Activated CD4-positive, alpha-beta T cell treated with anti-CD3 and anti-CD28 coated beads, Interleukin-2, amount 10 ng/mL, durations not matched to agents 24 days and 14 days (primary cell): ENCODE measurements around the gene VPS52. TPM values are rescaled to one million over a fixed set of nuclear protein-coding genes. Genes with fewer than 3 reads are reported as not detected.
"Not testable (repeated sequence)": the region's sequence is repeated elsewhere in the genome, so short reads cannot be mapped to it uniquely, and the experiment has no call there.

Experiments
- DNase-seq: peaks from one replicate; pipeline ENCODE4 v3.0.0; 2022
- H3K27ac Mint-ChIP-seq: one replicate; pipeline ENCODE4 v1.8.0; 2022; ENCODE audit warnings: mild to moderate bottlenecking, mixed read lengths
- H3K27me3 Mint-ChIP-seq: one replicate; pipeline ENCODE4 v1.8.0; 2022; ENCODE audit warnings: mixed read lengths
- H3K36me3 Mint-ChIP-seq: one replicate; pipeline ENCODE4 v1.8.0; 2022; ENCODE audit warnings: low read depth, mild to moderate bottlenecking, mixed read lengths
- H3K4me1 Mint-ChIP-seq: one replicate; pipeline ENCODE4 v1.8.0; 2021; ENCODE audit warnings: mixed read lengths
- H3K4me3 Mint-ChIP-seq: one replicate; pipeline ENCODE4 v1.8.0; 2022; ENCODE audit warnings: mild to moderate bottlenecking, moderate library complexity, mixed read lengths
- H3K9me3 Mint-ChIP-seq: one replicate; pipeline ENCODE4 v1.8.0; 2021; ENCODE audit warnings: mixed read lengths
- intact Hi-C: fragments of 100-400 bp; cut with micrococcal nuclease; formaldehyde crosslinking; loops from one replicate; pipeline ENCODE4 v1.15.1; 2023
- total RNA-seq: library from RNA; stranded (reverse); gene quantifications from 2 replicates; pipeline ENCODE4 v1.2.3, GENCODE V29; 2022

VPS52 gene
- total RNA-seq, 1 donor from 2014 or later: 64.9 TPM

DNA sequence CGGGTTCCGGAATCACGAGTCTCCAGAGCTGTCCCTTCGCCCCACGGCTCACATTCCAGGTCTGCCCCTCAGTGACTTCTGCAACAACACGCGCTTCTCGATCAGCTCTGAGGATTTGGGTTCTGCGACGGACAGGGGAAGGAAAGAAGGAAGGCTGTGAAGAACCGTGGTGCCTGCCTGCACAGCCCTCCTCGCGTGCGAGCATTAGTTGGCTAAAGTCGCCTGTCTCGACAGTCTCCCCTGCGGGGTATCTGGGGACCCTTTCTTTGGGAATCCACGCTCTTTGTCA is 23.1 kb downstream of the VPS52 start:
- H3K27ac Mint-ChIP-seq: peak overlapping the region; percentile 94

GRCh38 chr6:33247977-33248642 is 23.6 kb downstream of the VPS52 start:
- intact Hi-C loops: loop anchor here (1.0 to 2.0 kb wide), 5 partner anchors 40 to 233 kb away; partner anchors contain the start of gene RING1
- Mint-ChIP-seq H3K36me3 (peaks cover 31% of the 10 kb centered on the region), H3K27me3 (peaks cover 10% of the 10 kb centered on the region), H3K27ac (peak overlapping the region; percentile 94), H3K4me3 (peak overlapping the region; percentile 91), H3K9me3 (no peaks in the 10 kb centered on the region), H3K4me1 (peaks cover 34% of the 10 kb centered on the region)
- peak; percentile 98 for DNase-seq

More for the DNA sequence above, 23.1 kb downstream of the VPS52 start:
- DNase-seq: no peak
- Mint-ChIP-seq H3K36me3 (peaks cover 31% of the 10 kb centered on the region), H3K4me3 (peak overlapping the region; percentile 91), H3K27me3 (peaks cover 6% of the 10 kb centered on the region), H3K9me3 (no peaks in the 10 kb centered on the region), H3K4me1 (peaks cover 34% of the 10 kb centered on the region)
- intact Hi-C loops: loop anchor here (1.0 to 2.0 kb wide), 5 partner anchors 40 to 234 kb away; partner anchors contain the start of gene RING1

DNA sequence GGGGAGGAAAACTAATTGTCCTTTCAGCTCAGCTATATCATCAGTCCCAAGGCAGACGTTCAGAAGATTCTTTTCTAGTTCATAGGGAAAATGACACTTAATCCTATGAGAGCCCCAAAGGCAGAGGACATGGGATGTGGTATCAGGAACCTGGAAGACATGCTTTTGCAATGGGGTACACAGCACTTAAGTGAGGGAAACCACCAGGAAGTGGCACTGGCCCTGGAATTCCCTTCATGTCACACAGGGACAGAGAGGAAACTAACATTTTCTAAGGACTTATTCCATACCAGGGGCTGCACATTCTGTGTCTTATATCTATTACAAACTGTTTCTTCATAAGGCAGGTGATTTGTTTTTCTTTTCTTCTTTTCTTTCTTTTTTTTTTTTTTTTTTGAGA is 28.2 kb downstream of the VPS52 start:
- H3K36me3 Mint-ChIP-seq: no peaks in the 10 kb centered on the region
- intact Hi-C loops: no loop called here
- peaks cover 12% of the 10 kb centered on the region for H3K4me1 Mint-ChIP-seq
- no peak for DNase-seq
- H3K4me3 Mint-ChIP-seq: no peak overlapping the region
- H3K9me3 Mint-ChIP-seq: no peaks in the 10 kb centered on the region
- no peak overlapping the region for H3K27ac Mint-ChIP-seq
- H3K27me3 Mint-ChIP-seq: peaks cover 21% of the 10 kb centered on the region

GRCh38 chr6:33241968-33242367 is 29.7 kb downstream of the VPS52 start:
- Mint-ChIP-seq H3K27me3 (peaks cover 21% of the 10 kb centered on the region), H3K9me3 (no peaks in the 10 kb centered on the region), H3K27ac (peak overlapping the region; percentile 21), H3K36me3 (no peaks in the 10 kb centered on the region), H3K4me1 (peaks cover 8% of the 10 kb centered on the region), H3K4me3 (peak overlapping the region; percentile 38)
- DNase-seq: no peak
- intact Hi-C loops: no loop called here

DNA sequence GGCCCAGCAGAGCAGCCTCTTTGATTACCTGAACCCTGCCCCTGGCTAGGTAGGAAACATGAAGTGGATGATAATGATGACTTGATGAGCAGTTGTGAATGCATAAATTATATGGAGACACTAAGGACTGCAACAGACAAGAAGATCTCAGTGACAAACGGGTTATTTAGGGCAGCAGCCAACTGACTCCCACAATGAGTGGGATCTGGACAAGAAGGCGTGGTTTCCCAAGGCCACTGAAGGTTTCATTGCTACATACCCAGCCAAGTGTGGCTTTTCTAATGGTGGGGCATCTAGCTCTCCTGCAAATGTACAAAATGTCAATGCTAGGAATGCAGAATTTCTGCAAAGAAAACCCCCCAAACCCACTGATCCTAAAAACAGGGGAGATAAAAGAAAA is 33.9 kb downstream of the VPS52 start:
- H3K36me3 Mint-ChIP-seq: no peaks in the 10 kb centered on the region
- no peak for DNase-seq
- H3K4me3 Mint-ChIP-seq: no peak overlapping the region
- peaks cover 31% of the 10 kb centered on the region for H3K27me3 Mint-ChIP-seq
- H3K27ac Mint-ChIP-seq: no peak overlapping the region
- peaks cover 8% of the 10 kb centered on the region for H3K4me1 Mint-ChIP-seq
- no peaks in the 10 kb centered on the region for H3K9me3 Mint-ChIP-seq
- intact Hi-C loops: no loop called here

GRCh38 chr6:33236852-33237251 is 34.8 kb downstream of the VPS52 start:
- intact Hi-C loops: no loop called here
- H3K4me1 Mint-ChIP-seq: peaks cover 2% of the 10 kb centered on the region
- H3K9me3 Mint-ChIP-seq: no peaks in the 10 kb centered on the region
- H3K27me3 Mint-ChIP-seq: peaks cover 31% of the 10 kb centered on the region
- no peak for DNase-seq
- no peak overlapping the region for H3K4me3 Mint-ChIP-seq
- no peaks in the 10 kb centered on the region for H3K36me3 Mint-ChIP-seq
- H3K27ac Mint-ChIP-seq: no peak overlapping the region

DNA sequence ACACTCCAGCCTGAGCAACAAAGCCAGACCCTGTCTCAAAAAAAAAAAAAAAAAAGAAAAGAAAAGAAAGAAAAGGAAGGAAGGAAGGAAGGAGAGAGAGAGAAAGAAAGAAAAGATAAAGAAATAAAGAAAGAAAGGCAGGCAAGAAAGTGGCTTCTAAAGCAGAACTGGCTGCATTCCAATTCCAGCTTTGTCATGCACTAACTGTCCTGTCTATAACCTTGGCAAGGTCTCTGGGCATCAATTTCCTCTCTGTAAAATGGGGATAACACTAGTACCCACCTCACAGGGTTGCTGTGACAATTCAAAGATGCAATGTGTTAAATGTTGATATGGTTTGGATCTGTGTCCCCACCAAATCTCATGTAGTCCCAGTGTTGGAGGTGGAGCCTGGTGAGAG is 35.3 kb downstream of the VPS52 start:
- peaks cover 33% of the 10 kb centered on the region for H3K27me3 Mint-ChIP-seq
- H3K9me3 Mint-ChIP-seq: no peaks in the 10 kb centered on the region
- no peaks in the 10 kb centered on the region for H3K36me3 Mint-ChIP-seq
- no peak overlapping the region for H3K4me3 Mint-ChIP-seq
- no peak overlapping the region for H3K27ac Mint-ChIP-seq
- DNase-seq: no peak
- intact Hi-C loops: no loop called here
- no peaks in the 10 kb centered on the region for H3K4me1 Mint-ChIP-seq

GRCh38 chr6:33235221-33235634 is 36.4 kb downstream of the VPS52 start:
- Mint-ChIP-seq H3K36me3 (no peaks in the 10 kb centered on the region), H3K27ac (no peak overlapping the region), H3K4me3 (no peak overlapping the region), H3K4me1 (no peaks in the 10 kb centered on the region), H3K27me3 (peaks cover 36% of the 10 kb centered on the region), H3K9me3 (no peaks in the 10 kb centered on the region)
- intact Hi-C loops: no loop called here
- DNase-seq: no peak

DNA sequence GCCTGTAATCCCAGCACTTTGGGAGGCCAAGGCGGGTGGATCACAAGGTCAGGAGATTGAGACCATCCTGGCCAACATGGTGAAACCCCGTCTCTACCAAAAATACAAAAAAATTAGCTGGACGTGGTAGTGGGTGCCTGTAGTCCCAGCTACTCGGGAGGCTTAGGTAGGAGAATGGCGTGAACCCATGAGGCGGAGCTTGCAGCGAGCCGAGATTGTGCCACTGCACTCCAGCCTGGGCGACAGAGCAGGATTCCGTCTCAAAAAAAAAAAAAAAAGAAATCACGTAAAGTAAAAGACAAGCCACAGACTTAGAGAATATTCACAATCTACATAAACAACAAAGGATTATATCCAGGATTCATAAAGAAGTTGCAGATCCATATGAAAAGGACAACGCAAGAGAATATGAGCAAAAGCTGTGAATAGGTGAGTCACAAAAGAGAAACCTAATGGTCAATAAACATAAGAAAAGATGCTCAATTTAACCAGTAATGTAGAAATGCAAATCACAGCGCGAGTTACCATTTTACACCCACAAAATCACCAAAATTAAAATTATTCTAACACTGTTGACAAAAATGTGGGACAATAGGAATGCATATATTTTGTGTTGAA is 45.1 kb downstream of the VPS52 start:
- H3K4me1 Mint-ChIP-seq, H3K36me3 Mint-ChIP-seq, H3K27ac Mint-ChIP-seq, H3K4me3 Mint-ChIP-seq, H3K9me3 Mint-ChIP-seq, intact Hi-C loops, DNase-seq: not testable (repeated sequence)
- peaks cover 56% of the 10 kb centered on the region for H3K27me3 Mint-ChIP-seq

- no peaks in the 10 kb centered on the region for H3K9me3 Mint-ChIP-seq
- H3K27me3 Mint-ChIP-seq: peaks cover 55% of the 10 kb centered on the region
- H3K27ac Mint-ChIP-seq: no peak overlapping the region
Observed at GRCh38 chr6:33217681-33218080, 54.0 kb downstream of the VPS52 start.

DNA sequence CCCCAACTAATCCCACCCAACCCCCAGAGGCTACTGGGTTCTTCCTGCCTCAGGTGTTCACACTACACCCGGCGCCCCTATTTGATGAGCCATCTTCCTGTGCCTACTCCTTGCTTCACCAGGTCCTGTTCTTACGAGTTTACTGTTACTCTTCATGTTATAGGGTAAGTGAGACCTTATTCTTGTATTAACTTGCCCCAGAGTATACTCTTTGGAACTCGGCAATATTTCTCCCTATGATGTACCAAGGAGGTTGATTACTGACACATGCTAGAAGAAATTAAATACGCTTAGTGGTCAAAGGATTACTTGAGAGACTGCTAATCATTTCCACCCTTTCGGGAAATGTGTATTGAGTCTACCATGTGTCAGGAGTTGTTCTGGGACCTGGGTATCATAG is 54.4 kb downstream of the VPS52 start:
- H3K36me3 Mint-ChIP-seq: peaks cover 5% of the 10 kb centered on the region
- peaks cover 55% of the 10 kb centered on the region for H3K27me3 Mint-ChIP-seq
- no peak overlapping the region for H3K27ac Mint-ChIP-seq

More at GRCh38 chr6:33217681-33218080, 54.0 kb downstream of the VPS52 start:
- H3K4me1 Mint-ChIP-seq: peaks cover 17% of the 10 kb centered on the region
- peaks cover under 1% of the 10 kb centered on the region for H3K36me3 Mint-ChIP-seq
- DNase-seq: no peak
- no peak overlapping the region for H3K4me3 Mint-ChIP-seq
- intact Hi-C loops: no loop called here

DNA sequence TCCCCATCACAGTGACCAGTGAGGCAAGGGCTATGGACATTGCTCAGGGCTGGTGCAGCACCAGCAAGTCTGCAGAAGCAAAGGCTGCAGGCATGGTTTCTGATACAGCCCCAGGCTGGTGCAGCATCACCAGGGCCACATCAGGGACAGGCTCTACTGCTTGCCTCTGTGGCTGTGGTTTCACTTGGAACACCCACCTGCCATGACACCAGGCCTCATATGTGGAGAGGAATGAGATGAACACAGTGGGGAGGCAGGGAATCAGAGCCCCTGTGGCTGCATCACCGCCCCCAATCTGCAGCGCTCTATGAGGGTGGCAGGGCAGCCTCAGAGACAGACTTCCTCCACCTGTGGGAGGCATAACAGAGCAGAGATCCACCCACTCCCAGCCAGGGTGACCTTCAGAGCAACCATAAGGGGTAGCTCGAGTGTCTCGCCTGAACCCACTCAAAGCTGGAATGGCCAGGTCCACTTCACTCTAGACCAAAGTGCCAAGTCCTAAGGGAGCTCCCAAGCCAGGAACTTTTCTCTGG is 55.5 kb downstream of the VPS52 start:
- peaks cover 11% of the 10 kb centered on the region for H3K36me3 Mint-ChIP-seq
- peaks cover 50% of the 10 kb centered on the region for H3K27me3 Mint-ChIP-seq
- H3K4me3 Mint-ChIP-seq: no peak overlapping the region
- no peak overlapping the region for H3K27ac Mint-ChIP-seq
- peaks cover 19% of the 10 kb centered on the region for H3K4me1 Mint-ChIP-seq
- no peak for DNase-seq
- intact Hi-C loops: no loop called here
- no peaks in the 10 kb centered on the region for H3K9me3 Mint-ChIP-seq

More for the DNA sequence above, 54.4 kb downstream of the VPS52 start:
- no peak for DNase-seq
- Mint-ChIP-seq H3K9me3 (no peaks in the 10 kb centered on the region), H3K4me1 (peaks cover 19% of the 10 kb centered on the region), H3K4me3 (no peak overlapping the region)
- intact Hi-C loops: no loop called here

DNA sequence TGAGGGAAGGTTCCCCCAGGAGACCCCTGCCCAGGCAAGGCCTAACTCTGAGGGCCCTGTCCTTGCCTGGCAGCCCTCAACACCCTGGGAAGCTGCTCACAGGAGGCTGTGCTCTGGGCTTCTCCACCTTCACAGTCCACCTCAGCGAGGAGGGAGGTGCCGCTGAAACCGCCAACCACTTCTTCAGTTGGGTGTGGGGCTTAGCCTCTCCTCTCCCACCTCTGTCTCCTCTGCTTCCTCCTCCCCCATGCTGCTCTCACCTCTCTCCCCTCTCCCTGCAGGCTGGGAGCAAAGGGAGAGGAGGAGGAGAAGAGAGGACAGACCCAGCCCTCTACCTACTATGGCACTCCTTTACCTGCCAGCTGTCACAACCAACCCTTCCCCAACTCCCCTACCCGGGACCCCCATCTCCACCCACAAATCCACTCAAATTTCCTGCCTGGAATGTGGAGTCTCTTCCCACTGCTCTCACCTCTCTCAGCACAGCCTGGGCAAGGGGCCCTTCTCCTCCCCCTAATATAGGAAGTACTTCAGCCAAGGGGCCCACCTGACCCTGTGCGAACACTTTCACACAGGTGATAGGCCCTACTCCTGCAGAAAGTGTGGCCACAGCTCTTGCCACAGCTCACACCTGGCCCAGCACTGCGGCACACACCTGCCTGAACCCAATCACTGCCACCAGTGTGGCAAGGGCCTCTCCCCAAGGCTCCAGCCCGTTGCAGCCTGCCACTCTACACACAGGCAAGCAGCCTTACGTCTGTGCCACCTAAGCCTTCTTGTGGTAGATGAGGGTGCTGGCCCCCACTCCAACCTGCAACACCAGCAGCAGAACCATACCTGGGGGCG is 56.2 kb downstream of the VPS52 start:
- H3K4me3 Mint-ChIP-seq: no peak overlapping the region
- no peak for DNase-seq
- intact Hi-C loops: no loop called here
- H3K9me3 Mint-ChIP-seq: no peaks in the 10 kb centered on the region
- peaks cover 19% of the 10 kb centered on the region for H3K4me1 Mint-ChIP-seq
- H3K27me3 Mint-ChIP-seq: peaks cover 49% of the 10 kb centered on the region
- peaks cover 15% of the 10 kb centered on the region for H3K36me3 Mint-ChIP-seq
- peak overlapping the region; percentile 7 for H3K27ac Mint-ChIP-seq

- no peaks in the 10 kb centered on the region for H3K9me3 Mint-ChIP-seq
- peaks cover 27% of the 10 kb centered on the region for H3K4me1 Mint-ChIP-seq
- intact Hi-C loops: no loop called here
- H3K36me3 Mint-ChIP-seq: peaks cover 25% of the 10 kb centered on the region
- DNase-seq: no peak
- no peak overlapping the region for H3K27ac Mint-ChIP-seq
- H3K27me3 Mint-ChIP-seq: peaks cover 45% of the 10 kb centered on the region
- H3K4me3 Mint-ChIP-seq: peak overlapping the region; percentile 42
Observed at GRCh38 chr6:33213989-33214335, 57.7 kb downstream of the VPS52 start.
